Measurements from ENCODE around the gene GLT8D2. TPM values are rescaled to one million over a fixed set of nuclear protein-coding genes. Genes with fewer than 3 reads are reported as not detected.

The GLT8D2 gene
- total RNA-seq, 1 donor = not detected

DNA sequence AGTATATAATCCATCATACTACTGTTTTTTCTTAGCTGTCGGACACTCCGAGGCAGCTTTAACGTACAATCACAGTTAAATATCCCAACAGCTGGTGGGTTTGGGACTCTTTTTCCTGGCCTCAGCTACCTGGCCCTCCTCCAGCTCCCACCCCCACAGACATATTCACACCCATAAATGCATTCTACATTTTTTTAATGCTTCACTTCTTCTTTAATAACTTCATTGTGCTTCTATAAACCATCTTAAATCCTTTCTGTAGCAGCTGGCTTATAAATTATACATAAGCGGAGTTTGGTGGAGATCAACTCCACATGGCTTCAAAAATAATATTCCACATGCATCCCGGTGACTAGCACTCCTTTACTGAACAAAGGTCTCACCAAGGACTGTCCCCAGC is 51.0 kb downstream of the GLT8D2 start:
- Histone ChIP-seq H3K4me1 (ENCODE audit: insufficient read depth, low read length) (no peaks in the 10 kb centered on the region), H3K27me3 (ENCODE audit: insufficient read depth, low read length) (peaks cover 11% of the 10 kb centered on the region), H3K9me3 (ENCODE audit: low read depth, low read length) (no peaks in the 10 kb centered on the region), H3K4me3 (ENCODE audit: low read length) (no peak overlapping the region)

DNA sequence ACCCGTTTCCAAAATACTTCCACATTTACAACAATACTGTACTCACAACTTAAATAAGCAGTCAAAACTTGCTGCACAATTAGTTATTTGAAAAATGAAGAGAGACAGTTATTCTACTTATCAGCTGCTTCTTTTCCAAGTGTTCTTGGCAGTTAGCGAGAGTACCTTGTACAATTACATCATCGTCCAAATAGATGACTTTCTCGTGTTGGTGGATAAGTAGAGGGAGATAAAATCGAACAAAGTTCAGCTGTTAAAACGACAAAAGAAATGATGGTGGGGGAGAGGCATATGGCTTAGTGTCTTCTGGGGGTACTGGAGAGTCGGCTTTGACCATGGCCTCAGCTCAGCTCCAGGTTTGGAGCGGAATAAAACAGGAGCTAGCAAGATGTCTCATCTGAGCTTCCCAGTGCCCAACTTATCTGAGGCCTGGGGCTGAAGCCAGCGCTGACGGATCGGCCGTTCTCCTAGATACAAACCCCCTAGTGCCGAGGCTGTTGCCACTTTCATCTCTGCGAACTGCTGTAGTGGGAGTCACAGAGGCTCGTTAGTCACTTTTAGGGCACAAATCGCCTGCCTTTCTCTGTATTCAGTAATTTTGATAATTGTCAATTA is 52.6 kb downstream of the GLT8D2 start:
- H3K4me3 ChIP-seq (ENCODE audit: low read length) = no peak overlapping the region
- peaks cover 7% of the 10 kb centered on the region for H3K27me3 ChIP-seq (ENCODE audit: insufficient read depth, low read length)
- no peaks in the 10 kb centered on the region for H3K4me1 ChIP-seq (ENCODE audit: insufficient read depth, low read length)
- no peaks in the 10 kb centered on the region for H3K9me3 ChIP-seq (ENCODE audit: low read depth, low read length)

DNA sequence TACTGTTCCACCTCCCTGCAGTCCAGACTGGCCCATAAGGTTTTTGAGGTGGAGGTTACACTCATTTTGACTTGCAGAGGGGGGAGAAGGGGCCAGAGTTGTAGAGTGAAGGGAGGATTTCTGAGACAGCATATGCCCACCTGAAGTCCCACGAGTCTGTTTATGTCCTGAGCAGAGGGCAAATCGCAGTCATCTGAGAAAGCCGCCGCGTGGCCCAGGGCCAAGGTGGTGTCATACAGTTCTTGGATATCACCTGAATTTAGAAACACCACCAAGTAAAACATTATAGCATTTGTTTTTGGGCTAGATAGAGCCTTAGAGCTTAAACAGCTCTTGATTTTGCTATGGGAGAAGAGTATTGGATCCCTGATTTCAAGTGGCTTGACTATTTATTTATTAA is 53.4 kb downstream of the GLT8D2 start:
- Histone ChIP-seq H3K27me3 (ENCODE audit: insufficient read depth, low read length) (peaks cover 4% of the 10 kb centered on the region), H3K4me1 (ENCODE audit: insufficient read depth, low read length) (no peaks in the 10 kb centered on the region), H3K4me3 (ENCODE audit: low read length) (no peak overlapping the region), H3K9me3 (ENCODE audit: low read depth, low read length) (no peaks in the 10 kb centered on the region)

DNA sequence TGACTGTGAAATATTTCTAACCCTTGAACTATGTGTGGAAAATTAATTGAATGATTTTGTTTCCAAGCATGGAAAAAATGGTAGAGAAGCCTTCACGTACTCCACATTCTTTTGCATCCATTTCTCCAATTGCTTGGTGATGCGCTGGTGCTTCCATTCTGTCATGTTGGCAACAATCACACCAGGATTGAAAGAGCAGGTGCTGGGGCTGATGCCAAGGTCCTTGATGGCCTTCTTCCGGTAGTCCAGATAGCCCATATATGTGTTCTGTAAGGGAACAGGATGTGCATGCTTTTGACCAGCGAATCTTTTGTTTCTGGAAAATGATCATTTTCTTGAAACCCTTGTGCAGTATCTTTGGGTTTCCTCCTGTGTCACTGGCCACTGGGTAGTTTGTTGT is 55.8 kb downstream of the GLT8D2 start:
- no peaks in the 10 kb centered on the region for H3K9me3 ChIP-seq (ENCODE audit: low read depth, low read length)
- no peaks in the 10 kb centered on the region for H3K27me3 ChIP-seq (ENCODE audit: insufficient read depth, low read length)
- H3K4me3 ChIP-seq (ENCODE audit: low read length) = no peak overlapping the region
- no peaks in the 10 kb centered on the region for H3K4me1 ChIP-seq (ENCODE audit: insufficient read depth, low read length)

DNA sequence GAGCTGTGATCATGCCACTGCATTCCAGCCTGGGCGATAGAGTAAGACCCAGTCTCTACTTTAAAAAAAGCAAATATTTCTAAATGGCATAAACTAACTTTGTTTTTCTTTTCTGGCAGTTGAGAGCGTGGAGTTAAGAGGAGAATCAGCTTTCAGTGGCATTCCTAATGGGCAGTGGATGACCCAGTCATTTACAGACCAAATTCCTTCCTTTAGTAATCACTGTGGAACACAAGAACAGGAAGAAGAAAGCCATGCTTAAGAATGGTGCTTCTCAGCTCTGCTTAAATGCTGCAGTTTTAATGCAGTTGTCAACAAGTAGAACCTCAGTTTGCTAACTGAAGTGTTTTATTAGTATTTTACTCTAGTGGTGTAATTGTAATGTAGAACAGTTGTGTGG is 63.2 kb downstream of the GLT8D2 start:
- Histone ChIP-seq H3K4me1 (ENCODE audit: insufficient read depth, low read length) (no peaks in the 10 kb centered on the region), H3K9me3 (ENCODE audit: low read depth, low read length) (no peaks in the 10 kb centered on the region), H3K4me3 (ENCODE audit: low read length) (no peak overlapping the region), H3K27me3 (ENCODE audit: insufficient read depth, low read length) (no peaks in the 10 kb centered on the region)

DNA sequence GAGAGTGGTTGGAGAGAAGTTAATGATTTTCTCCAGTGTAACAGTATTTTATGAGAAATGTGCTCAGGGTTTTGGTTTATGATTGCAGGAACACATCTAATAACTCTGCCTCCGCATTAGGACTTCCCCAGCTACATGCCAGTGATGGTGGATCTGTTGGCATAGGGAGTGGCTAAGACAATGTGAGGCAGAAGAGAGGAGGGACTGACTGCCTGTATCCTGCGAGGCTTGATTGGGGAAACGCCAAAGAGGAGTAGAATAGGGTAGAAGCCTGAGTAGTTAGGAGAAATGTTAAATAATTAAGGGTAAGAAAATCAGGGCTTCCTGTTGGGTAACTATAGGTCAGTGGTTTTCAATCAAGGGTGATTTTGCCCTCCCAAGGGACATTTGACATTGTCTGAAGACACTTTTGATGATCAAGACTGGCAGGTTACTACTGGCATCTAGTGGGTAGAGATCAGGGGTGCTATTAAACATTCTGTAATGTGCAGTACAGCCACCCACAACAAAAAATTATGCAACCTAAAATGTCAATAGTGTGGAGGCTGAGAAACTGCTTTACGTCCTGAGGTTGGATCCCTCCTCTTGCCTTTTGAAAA is 71.5 kb downstream of the GLT8D2 start:
- H3K9me3 ChIP-seq (ENCODE audit: low read depth, low read length) = no peaks in the 10 kb centered on the region
- no peaks in the 10 kb centered on the region for H3K27me3 ChIP-seq (ENCODE audit: insufficient read depth, low read length)
- peaks cover 5% of the 10 kb centered on the region for H3K4me1 ChIP-seq (ENCODE audit: insufficient read depth, low read length)
- H3K4me3 ChIP-seq (ENCODE audit: low read length) = no peak overlapping the region

DNA sequence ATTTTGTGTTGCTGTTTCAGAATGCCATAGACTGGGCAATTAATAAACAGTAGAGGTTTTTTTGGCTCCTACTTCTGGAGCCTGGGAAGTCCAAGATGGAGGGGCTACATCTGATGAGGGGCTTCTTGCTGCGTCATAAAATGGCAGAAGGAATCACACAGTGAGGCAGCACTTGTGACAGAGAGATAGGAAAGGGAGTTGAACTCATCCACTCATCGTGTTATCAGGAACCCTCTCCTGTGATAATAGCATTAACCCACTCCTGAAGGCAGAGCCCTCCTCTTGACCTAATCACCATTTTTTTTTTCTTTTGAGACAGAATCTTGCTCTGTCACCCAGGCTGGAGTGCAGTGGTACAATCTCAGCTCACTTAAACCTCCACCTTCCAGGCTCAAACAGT is 74.6 kb downstream of the GLT8D2 start:
- Histone ChIP-seq H3K4me1 (ENCODE audit: insufficient read depth, low read length) (peaks cover 7% of the 10 kb centered on the region), H3K4me3 (ENCODE audit: low read length) (no peak overlapping the region), H3K9me3 (ENCODE audit: low read depth, low read length) (no peaks in the 10 kb centered on the region), H3K27me3 (ENCODE audit: insufficient read depth, low read length) (no peaks in the 10 kb centered on the region)

DNA sequence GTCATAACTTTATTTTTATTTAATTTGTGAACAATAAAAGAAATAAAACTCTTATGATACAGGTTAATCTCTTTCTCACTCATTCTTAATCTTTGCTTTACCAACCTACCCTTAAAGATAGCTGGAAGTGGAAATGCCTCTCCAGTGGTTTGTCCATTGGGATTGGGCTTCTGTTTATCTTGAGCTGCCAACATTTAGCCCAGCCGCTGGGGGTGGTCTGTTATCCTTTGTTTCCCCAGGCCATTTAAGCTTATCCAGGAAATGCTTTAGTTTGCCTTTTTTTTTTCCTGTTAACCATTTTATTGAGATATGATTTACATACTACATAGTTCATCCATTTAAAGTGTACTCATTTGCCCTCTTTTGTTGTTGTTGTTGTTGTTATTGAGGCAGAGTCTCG is 76.1 kb downstream of the GLT8D2 start:
- peaks cover 15% of the 10 kb centered on the region for H3K4me1 ChIP-seq (ENCODE audit: insufficient read depth, low read length)
- H3K4me3 ChIP-seq (ENCODE audit: low read length) = no peak overlapping the region
- H3K9me3 ChIP-seq (ENCODE audit: low read depth, low read length) = no peaks in the 10 kb centered on the region
- H3K27me3 ChIP-seq (ENCODE audit: insufficient read depth, low read length) = no peaks in the 10 kb centered on the region

DNA sequence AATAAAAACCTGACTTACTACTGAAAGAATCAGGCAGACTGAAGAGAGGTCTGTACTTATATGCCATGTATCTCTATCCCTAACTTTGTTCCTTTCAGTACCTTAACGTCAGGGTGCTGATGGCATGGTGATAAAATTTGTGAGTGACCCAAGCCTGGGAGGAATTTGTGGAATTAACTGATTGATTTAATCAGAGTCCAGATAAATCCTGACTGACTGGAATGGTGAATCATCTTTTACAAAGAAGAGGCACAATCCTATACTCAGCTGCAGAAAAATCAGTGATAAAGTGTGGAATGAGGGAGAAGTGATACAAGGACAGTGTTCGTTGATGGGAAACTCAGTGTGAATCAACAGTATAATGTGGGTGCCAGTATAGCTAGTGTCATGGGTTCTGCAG is 80.6 kb downstream of the GLT8D2 start:
- H3K27me3 ChIP-seq (ENCODE audit: insufficient read depth, low read length) = no peaks in the 10 kb centered on the region
- peaks cover 40% of the 10 kb centered on the region for H3K4me1 ChIP-seq (ENCODE audit: insufficient read depth, low read length)
- H3K4me3 ChIP-seq (ENCODE audit: low read length) = no peak overlapping the region

DNA sequence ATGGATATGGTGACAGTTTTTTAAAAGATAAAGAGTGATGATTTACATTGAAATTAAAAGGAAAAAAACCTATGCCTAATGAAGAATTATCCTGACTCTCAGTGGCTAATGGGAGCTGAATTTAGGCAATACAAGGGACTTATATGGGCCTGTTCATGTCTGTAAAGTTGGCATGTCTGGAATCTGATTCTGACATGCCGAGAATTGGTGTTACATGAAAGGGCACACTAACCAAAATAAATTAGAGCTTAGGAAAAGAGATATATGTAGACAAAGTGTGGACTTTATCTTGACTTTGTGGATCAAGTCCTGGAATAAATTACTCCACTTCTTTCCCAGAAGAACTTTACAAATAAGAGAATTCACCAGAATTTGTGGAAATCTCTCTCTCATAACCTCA is 83.3 kb downstream of the GLT8D2 start:
- Histone ChIP-seq H3K4me3 (ENCODE audit: low read length) (peak overlapping the region; percentile 70), H3K27me3 (ENCODE audit: insufficient read depth, low read length) (no peaks in the 10 kb centered on the region), H3K4me1 (ENCODE audit: insufficient read depth, low read length) (peaks cover 46% of the 10 kb centered on the region), H3K9me3 (ENCODE audit: low read depth, low read length) (no peaks in the 10 kb centered on the region)

More for the DNA sequence above, 80.6 kb downstream of the GLT8D2 start:
- no peaks in the 10 kb centered on the region for H3K9me3 ChIP-seq (ENCODE audit: low read depth, low read length)

DNA sequence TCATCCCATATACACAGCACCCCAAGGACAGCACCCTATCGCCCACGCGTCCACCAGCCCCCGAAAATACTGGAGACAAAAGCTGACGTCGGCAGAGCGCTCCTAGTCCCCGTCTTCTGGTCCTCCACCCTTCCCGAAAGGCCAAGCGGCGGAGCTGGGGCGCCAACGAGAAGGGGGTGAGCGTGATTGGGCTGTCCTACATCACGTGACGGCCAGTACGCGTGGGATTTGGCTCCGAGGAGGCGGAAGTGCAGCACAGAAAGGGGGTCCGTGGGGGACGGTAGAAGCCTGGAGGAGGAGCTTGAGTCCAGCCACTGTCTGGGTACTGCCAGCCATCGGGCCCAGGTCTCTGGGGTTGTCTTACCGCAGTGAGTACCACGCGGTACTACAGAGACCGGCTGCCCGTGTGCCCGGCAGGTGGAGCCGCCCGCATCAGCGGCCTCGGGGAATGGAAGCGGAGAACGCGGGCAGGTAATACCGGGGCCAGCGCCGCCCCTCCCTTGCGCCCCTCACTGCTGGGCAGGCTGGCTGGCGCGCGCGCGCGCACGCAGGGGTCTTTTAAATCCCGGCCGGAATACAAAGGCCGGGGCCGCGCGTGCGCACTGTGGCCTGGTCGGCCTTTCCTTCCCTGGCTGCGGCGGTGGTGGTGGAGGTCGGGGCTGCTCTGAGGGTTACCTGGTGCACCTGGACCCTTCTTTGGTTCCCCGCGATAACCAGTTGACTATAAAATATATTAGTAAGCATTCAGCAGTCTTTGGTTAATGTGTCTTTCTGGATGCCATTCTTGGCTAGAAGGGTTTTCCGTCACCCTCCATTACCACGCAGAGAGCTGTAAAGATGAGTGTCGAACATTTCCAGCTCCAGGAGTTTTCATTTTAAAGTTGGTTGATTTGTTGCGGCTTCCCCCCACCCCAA is 84.1 kb downstream of the GLT8D2 start, which contains the start of gene TDG:
Gene TDG (plus strand): TSS at position 283 of the 915 bp plus-strand sequence. CDS start 166 bp downstream, at position 449.
- peak within 1 kb of the TSS; percentile 70 for H3K4me3 ChIP-seq (ENCODE audit: low read length)
- H3K4me1 ChIP-seq (ENCODE audit: insufficient read depth, low read length) = peaks cover 46% of the 10 kb centered on the region
- no peaks in the 10 kb centered on the region for H3K9me3 ChIP-seq (ENCODE audit: low read depth, low read length)
- H3K27me3 ChIP-seq (ENCODE audit: insufficient read depth, low read length) = no peaks in the 10 kb centered on the region

DNA sequence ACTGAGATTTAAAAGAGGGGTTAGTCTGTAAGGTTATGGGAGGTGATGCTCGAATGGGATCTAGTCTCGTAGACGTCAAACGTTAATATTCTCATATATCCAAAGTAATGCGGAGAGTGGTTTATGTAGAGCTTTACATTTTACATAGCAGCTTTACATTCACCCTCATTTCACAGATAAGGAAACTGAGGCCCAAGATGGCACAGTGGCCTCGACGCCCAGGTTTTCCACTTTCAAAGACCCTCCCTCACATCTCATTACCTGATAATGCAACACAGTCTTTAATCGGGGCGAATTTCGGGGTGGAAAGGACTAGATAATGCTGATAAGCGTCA is 84.8 kb downstream of the GLT8D2 start:
- peak overlapping the region; percentile 70 for H3K4me3 ChIP-seq (ENCODE audit: low read length)

DNA sequence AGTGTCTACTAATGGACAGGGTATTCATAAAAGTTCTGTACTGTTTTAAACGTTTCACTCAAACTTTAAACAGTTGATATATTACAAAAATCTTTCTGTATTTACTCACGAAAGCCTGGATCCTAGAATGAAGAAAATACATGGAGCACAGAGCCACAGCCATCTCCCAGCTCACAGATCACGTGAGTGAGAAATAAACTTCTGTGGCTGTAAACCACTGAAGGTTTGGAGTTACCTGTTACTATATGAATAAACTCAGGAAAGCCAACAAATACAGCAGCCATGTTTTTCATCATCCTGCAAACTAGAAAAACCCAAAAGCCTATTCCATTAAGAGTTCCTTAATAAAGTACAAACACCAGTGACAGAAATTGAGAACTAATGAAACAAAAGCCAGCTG is 85.2 kb downstream of the GLT8D2 start:
- Histone ChIP-seq H3K4me3 (ENCODE audit: low read length) (peak overlapping the region; percentile 70), H3K27me3 (ENCODE audit: insufficient read depth, low read length) (no peaks in the 10 kb centered on the region), H3K4me1 (ENCODE audit: insufficient read depth, low read length) (peaks cover 42% of the 10 kb centered on the region), H3K9me3 (ENCODE audit: low read depth, low read length) (no peaks in the 10 kb centered on the region)

More for the DNA sequence above, 84.8 kb downstream of the GLT8D2 start:
- H3K27me3 ChIP-seq (ENCODE audit: insufficient read depth, low read length) = no peaks in the 10 kb centered on the region
- H3K9me3 ChIP-seq (ENCODE audit: low read depth, low read length) = no peaks in the 10 kb centered on the region
- peaks cover 43% of the 10 kb centered on the region for H3K4me1 ChIP-seq (ENCODE audit: insufficient read depth, low read length)

DNA sequence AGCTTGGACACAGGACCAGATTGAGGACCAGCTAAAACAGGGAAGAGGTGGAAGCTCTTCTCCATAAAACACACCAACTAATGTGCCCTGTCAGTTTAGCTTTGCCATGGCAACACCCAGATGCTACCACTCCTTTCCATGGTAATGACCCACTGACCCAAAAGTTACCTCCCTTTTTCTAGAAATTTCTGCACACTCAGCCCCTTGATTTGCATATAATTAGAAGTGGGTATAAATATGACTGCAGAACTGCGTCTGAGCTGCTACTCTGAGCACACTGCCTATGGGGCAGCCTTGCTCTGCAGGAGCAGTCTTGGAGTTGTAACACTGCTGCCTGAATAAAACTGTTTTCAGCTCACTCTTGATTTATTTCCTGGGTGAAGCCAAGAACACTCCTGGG is 87.5 kb downstream of the GLT8D2 start:
- no peaks in the 10 kb centered on the region for H3K27me3 ChIP-seq (ENCODE audit: insufficient read depth, low read length)
- H3K9me3 ChIP-seq (ENCODE audit: low read depth, low read length) = no peaks in the 10 kb centered on the region
- H3K4me3 ChIP-seq (ENCODE audit: low read length) = no peak overlapping the region
- H3K4me1 ChIP-seq (ENCODE audit: insufficient read depth, low read length) = peaks cover 29% of the 10 kb centered on the region

DNA sequence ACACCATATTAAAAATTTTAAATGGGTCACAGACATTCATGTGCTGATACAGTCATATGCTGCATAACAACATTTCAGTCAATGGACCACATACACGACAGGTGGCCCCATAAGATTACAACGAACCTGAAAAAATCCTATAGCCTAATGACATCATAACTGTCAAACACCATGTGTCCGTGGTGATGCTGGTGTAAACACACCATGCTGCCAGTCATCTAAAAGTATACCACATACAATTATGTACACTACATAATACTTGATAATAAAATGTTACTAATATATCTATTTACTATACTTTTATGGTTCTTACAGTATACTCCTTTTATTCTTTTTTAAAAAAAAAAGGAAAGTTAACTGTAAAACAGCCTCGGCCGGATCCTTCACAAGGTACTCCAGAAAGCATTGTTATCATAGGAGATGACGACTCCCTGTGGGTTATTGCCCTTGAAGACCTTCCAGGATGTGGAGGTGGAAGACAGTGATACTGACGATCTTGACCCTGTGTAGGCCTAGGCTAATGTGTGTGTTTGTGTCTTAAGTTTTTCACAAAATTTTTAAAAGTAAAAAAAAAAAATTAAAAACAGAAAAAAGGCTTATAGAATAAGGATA is 89.3 kb downstream of the GLT8D2 start:
- Histone ChIP-seq H3K4me1 (ENCODE audit: insufficient read depth, low read length) (peaks cover 27% of the 10 kb centered on the region), H3K9me3 (ENCODE audit: low read depth, low read length) (no peaks in the 10 kb centered on the region), H3K27me3 (ENCODE audit: insufficient read depth, low read length) (no peaks in the 10 kb centered on the region), H3K4me3 (ENCODE audit: low read length) (no peak overlapping the region)

Data from mononuclear cell (primary cell).